Neural cell (in vitro differentiated cells): Measurements from ENCODE around the gene SERPINE1.

Experiments
- EP300 ChIP-seq: fragments of 450-650 bp; conservative IDR thresholded peaks from 2 replicates; pipeline ENCODE4 v1.6.1; 2014; ENCODE audit warnings: antibody characterized with exemption, mild to moderate bottlenecking, moderate library complexity; ENCODE audit not compliant: poor library complexity, severe bottlenecking
- EZH2 ChIP-seq: fragments of 200-600, 300-800 bp; shearing (Covaris generic), sonication (generic); IDR thresholded peaks from 2 replicates; pipeline ENCODE4 v1.6.1; 2014; ENCODE audit warnings: antibody characterized with exemption, low read length, borderline replicate concordance, mild to moderate bottlenecking; ENCODE audit not compliant: insufficient read depth, poor library complexity, severe bottlenecking
- POLR2AphosphoS5 ChIP-seq: IDR thresholded peaks from 2 replicates; pipeline ENCODE4 v1.6.1; 2012
- RAD21 ChIP-seq: fragments of 450-650 bp; conservative IDR thresholded peaks from 2 replicates; pipeline ENCODE4 v1.6.1; 2014; ENCODE audit warnings: antibody characterized with exemption, mild to moderate bottlenecking, moderate library complexity
- SMC3 ChIP-seq: fragments of 450-650 bp; conservative IDR thresholded peaks from 2 replicates; pipeline ENCODE4 v1.6.1; 2014; ENCODE audit warnings: antibody characterized with exemption, mild to moderate bottlenecking, moderate library complexity; ENCODE audit not compliant: poor library complexity
- TAF1 ChIP-seq: IDR thresholded peaks from 2 replicates; pipeline ENCODE4 v1.6.1; 2012; ENCODE audit warnings: low read depth
- TF ChIP-seq, protein P1 (sequence below): fragments of 450-650 bp; IDR thresholded peaks from 2 replicates; pipeline ENCODE4 v1.5.1; 2014; ENCODE audit warnings: antibody characterized with exemption, mild to moderate bottlenecking, moderate library complexity; ENCODE audit not compliant: poor library complexity, severe bottlenecking
- TF ChIP-seq, protein P2 (sequence below): IDR thresholded peaks from 2 replicates; pipeline ENCODE4 v1.6.1; 2012; ENCODE audit warnings: borderline replicate concordance

DNA sequence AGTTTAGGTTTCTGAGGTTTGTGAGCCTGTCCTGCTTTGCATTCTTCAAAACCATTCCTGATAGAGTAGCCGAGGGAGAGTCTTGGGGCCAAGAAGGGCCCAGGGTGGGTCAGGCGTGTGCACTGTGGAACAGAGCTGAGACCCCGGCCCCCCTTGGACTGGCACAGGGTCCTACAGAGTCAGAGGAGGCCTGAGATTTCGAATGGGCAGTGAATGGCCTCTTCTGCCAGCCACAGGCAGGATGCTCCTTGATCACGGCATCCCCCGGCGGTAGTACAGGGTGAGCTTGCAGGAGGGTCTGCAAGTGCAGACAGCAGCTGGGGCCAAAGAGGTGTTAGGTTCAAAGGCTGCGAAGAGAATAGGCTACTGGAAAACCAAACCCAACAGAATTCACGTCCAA, 37.0 kb upstream of the SERPINE1 start:
- TF ChIP-seq, protein P1, sequence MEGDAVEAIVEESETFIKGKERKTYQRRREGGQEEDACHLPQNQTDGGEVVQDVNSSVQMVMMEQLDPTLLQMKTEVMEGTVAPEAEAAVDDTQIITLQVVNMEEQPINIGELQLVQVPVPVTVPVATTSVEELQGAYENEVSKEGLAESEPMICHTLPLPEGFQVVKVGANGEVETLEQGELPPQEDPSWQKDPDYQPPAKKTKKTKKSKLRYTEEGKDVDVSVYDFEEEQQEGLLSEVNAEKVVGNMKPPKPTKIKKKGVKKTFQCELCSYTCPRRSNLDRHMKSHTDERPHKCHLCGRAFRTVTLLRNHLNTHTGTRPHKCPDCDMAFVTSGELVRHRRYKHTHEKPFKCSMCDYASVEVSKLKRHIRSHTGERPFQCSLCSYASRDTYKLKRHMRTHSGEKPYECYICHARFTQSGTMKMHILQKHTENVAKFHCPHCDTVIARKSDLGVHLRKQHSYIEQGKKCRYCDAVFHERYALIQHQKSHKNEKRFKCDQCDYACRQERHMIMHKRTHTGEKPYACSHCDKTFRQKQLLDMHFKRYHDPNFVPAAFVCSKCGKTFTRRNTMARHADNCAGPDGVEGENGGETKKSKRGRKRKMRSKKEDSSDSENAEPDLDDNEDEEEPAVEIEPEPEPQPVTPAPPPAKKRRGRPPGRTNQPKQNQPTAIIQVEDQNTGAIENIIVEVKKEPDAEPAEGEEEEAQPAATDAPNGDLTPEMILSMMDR: no peak
- no peak for TF ChIP-seq EP300
- no peak for TF ChIP-seq POLR2AphosphoS5
- TF ChIP-seq TAF1: no peak
- no peak for TF ChIP-seq EZH2
- no peak for TF ChIP-seq SMC3
- TF ChIP-seq, protein P2, sequence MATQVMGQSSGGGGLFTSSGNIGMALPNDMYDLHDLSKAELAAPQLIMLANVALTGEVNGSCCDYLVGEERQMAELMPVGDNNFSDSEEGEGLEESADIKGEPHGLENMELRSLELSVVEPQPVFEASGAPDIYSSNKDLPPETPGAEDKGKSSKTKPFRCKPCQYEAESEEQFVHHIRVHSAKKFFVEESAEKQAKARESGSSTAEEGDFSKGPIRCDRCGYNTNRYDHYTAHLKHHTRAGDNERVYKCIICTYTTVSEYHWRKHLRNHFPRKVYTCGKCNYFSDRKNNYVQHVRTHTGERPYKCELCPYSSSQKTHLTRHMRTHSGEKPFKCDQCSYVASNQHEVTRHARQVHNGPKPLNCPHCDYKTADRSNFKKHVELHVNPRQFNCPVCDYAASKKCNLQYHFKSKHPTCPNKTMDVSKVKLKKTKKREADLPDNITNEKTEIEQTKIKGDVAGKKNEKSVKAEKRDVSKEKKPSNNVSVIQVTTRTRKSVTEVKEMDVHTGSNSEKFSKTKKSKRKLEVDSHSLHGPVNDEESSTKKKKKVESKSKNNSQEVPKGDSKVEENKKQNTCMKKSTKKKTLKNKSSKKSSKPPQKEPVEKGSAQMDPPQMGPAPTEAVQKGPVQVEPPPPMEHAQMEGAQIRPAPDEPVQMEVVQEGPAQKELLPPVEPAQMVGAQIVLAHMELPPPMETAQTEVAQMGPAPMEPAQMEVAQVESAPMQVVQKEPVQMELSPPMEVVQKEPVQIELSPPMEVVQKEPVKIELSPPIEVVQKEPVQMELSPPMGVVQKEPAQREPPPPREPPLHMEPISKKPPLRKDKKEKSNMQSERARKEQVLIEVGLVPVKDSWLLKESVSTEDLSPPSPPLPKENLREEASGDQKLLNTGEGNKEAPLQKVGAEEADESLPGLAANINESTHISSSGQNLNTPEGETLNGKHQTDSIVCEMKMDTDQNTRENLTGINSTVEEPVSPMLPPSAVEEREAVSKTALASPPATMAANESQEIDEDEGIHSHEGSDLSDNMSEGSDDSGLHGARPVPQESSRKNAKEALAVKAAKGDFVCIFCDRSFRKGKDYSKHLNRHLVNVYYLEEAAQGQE: no peak
- TF ChIP-seq RAD21: no peak
